GM20000 (cell line): ENCODE data around the gene SMYD3.

Experiments used
- DNase-seq: peaks from one replicate; pipeline ENCODE4 v3.0.0; 2012; ENCODE audit warnings: low spot score
- TF ChIP-seq, protein P1 (sequence below): IDR thresholded peaks from 2 replicates; pipeline ENCODE4 v1.5.1; 2012; ENCODE audit warnings: mild to moderate bottlenecking, control low read depth; ENCODE audit errors: extremely low read depth, missing control alignments

The SMYD3 gene

GRCh38 chr1:246506674-246507481 lies at the start of gene SMYD3:
SMYD3 (minus strand) TSS chr1:246507279.
- TF ChIP-seq, protein P1, sequence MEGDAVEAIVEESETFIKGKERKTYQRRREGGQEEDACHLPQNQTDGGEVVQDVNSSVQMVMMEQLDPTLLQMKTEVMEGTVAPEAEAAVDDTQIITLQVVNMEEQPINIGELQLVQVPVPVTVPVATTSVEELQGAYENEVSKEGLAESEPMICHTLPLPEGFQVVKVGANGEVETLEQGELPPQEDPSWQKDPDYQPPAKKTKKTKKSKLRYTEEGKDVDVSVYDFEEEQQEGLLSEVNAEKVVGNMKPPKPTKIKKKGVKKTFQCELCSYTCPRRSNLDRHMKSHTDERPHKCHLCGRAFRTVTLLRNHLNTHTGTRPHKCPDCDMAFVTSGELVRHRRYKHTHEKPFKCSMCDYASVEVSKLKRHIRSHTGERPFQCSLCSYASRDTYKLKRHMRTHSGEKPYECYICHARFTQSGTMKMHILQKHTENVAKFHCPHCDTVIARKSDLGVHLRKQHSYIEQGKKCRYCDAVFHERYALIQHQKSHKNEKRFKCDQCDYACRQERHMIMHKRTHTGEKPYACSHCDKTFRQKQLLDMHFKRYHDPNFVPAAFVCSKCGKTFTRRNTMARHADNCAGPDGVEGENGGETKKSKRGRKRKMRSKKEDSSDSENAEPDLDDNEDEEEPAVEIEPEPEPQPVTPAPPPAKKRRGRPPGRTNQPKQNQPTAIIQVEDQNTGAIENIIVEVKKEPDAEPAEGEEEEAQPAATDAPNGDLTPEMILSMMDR, result no peak
- peak; percentile 93 for DNase-seq

DNA sequence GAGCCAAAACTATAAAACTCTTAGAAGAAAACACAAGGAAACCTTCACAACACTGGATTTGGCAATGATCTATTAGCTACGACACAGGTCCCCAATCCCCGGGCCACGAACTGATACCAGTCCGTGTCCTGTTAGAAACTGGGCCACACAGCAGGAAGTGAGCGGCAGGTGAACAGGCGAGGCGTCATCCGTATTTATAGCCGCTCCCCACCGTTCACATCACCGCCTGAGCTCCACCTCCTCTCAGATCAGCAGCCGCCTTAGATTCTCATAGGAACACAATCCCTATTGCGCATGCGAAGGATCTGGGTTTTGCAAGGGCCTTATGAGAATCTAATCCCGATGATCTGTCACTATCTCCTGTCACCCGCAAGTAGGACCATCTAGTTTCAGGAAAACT lies 47.1 kb upstream of the SMYD3 start:
- DNase-seq, result no peak
- TF ChIP-seq, protein P1, result no peak

- TF ChIP-seq, protein P1, result no peak
- DNase-seq, result no peak
These were observed 45.0 kb upstream of the SMYD3 start for GRCh38 chr1:246552110-246552509.

- DNase-seq, result no peak
- TF ChIP-seq, protein P1, result no peak
These were observed 43.3 kb upstream of the SMYD3 start for GRCh38 chr1:246550402-246550801.

DNA sequence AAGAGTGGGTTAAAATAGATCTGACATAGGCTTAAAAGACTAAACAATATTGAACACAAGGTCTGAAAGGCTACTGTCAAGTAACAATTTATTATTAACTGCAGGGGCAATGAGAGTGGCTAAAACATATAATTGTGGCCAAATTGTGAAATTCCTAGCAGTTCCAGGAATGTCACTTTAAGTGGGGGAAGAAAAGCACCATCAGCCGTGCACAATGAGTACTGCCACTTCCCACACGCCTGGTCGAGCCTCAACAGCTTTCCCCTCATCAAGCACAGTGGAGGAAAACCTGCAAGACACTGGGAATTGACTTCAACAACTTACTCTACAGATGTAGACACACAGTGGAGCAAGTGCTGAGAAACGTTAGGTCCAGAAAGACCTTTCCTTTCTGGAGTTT lies 42.6 kb upstream of the SMYD3 start:
- TF ChIP-seq, protein P1, result no peak
- DNase-seq, result no peak

- TF ChIP-seq, protein P1, result no peak
- no peak for DNase-seq
These were observed 36.9 kb upstream of the SMYD3 start for GRCh38 chr1:246544001-246544400.

DNA sequence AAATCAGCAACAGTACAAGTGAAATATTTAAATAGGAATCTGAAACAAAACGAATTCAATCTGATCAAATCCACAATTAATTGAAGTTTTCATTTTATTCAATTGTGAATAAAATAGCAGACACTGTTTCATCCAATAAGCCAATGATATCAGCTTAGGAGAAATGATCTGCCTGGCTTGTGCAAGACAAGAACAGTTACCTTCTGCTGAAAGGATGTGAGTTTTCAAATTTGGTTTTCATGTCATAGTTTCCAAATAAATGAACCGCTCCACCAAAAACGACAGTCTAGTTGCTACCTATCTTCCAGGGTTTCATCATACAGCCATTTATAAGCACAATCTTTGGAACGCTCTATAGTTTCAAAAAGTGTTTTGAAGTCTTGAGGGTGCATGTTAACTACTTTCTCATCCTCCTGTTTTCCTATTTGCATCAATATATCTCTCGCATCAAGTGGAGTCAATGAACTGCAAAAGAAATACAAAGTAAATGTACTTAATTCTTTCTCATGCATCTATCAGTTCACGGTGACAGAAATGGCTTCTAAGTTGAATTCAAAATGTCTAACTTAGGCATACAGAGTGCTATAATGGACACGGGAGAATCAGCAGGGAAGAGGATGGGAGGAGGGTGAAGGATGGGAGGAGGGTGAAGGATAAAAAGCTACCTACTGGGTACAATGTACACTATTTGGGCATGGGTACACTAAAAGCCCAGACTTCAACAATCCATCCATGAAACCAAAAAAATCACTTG lies 33.8 kb upstream of the SMYD3 start:
- no peak for DNase-seq
- TF ChIP-seq, protein P1, result no peak
